SK-N-MC (cell line): ENCODE measurements around the gene INPP5A.

ENCODE experiments used
- DNase-seq: peaks from one replicate; pipeline ENCODE4 v3.0.0-alpha.2; 2011; ENCODE audit warnings: low read depth, low spot score
- H3K27ac ChIP-seq: fragments of 200-600 bp; sonication (generic); 2 replicates; pipeline ENCODE4 v1.5.1; 2016; ENCODE audit warnings: mixed run types
- H3K36me3 ChIP-seq: fragments of 200-600 bp; sonication (generic); 2 replicates; pipeline ENCODE4 v1.6.1; 2017; ENCODE audit warnings: antibody characterized with exemption, low read length, mixed read lengths; ENCODE audit not compliant: insufficient read depth
- H3K4me3 ChIP-seq: fragments of 200-600 bp; sonication (generic); 2 replicates; pipeline ENCODE4 v1.5.1; 2016
- H3K9ac ChIP-seq: fragments of 200-600 bp; sonication (generic); 2 replicates; pipeline ENCODE4 v1.8.0; 2017; ENCODE audit warnings: mixed run types, mixed read lengths; ENCODE audit not compliant: insufficient read length
- H3K9me3 ChIP-seq: fragments of 200-600 bp; sonication (generic); 2 replicates; pipeline ENCODE4 v1.6.1; 2017; ENCODE audit warnings: low read depth, mild to moderate bottlenecking, antibody characterized with exemption, low read length, moderate library complexity, mixed read lengths
- EZH2 ChIP-seq: fragments of 200-600 bp; sonication (generic); IDR thresholded peaks from one replicate; pipeline ENCODE4 v1.6.1; 2017; ENCODE audit warnings: antibody characterized with exemption
- FOXP2 ChIP-seq: optimal IDR thresholded peaks from 2 replicates; pipeline ENCODE3; 2011; ENCODE audit warnings: mild to moderate bottlenecking, moderate library complexity; ENCODE audit not compliant: insufficient read depth; ENCODE audit errors: extremely low read length, control extremely low read depth
- POLR2AphosphoS5 ChIP-seq: IDR thresholded peaks from 2 replicates; pipeline ENCODE4 v1.6.1; 2012; ENCODE audit warnings: mild to moderate bottlenecking, low read depth, low read length, borderline replicate concordance

Gene INPP5A

DNA sequence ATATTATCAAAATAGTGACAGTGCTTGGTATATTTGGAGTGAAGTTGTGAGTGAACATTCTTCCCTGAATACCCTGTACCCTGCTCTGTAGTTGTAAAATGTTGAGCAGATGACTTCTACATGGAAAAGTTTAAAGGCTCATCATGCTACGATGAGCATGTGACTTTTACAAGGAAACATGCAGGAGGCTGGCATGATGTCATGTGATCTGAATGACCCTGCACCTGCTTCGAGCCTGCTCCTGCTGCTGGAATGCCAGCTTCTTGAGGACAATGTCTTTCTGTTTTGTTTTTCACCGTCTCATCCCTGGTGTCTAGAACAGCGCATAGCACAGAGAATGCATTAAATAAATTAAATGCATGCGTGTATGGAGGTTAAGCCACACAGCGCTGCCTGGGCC, 5.4 kb upstream of the INPP5A start:
- Histone ChIP-seq H3K4me3 (no peak overlapping the region), H3K27ac (no peak overlapping the region), H3K9ac (no peak overlapping the region), H3K36me3 (no peaks in the 10 kb centered on the region), H3K9me3 (no peaks in the 10 kb centered on the region)
- TF ChIP-seq POLR2AphosphoS5: no peak
- TF ChIP-seq FOXP2: no peak
- TF ChIP-seq EZH2: no peak
- no peak for DNase-seq

DNA sequence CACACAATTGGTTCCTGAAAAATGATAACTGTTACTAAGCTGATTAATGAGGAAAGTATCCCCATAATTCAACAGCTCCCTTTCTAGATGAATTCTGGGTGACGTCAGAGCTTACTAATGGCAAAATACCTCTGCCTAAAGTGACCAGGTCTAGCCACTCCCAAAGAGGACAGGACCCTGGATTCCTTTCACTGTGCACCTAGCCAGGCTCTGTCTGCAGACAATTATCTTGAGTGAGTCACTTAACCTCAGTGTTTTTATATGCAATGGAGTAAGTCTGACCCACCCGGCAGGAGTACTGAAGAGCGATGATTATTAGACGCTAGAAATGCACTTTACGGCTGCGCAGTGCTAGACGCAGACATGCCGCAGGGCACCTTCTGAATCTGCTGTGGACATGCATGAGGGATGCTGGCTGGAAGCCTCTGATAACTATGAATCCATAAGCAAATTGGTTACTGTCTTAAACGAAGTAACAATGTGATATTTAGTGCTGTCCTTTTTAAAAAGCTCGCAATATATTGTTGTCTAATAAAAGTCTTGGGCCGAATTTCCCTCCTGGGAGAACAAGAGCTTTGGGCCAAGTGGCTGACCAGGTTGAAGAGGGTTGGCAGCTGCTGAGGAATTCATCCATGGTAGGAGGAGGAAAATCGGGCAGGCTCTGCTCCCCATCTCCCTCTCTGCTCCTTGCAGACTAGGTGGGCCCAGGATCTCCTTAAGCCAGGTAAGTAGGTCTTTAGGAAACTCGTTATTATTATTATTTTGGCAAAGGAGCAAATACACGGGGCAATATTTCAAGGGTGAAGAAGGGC, 4.6 kb upstream of the INPP5A start:
- H3K9ac ChIP-seq: no peak overlapping the region
- no peak overlapping the region for H3K4me3 ChIP-seq
- no peak overlapping the region for H3K27ac ChIP-seq
- no peaks in the 10 kb centered on the region for H3K9me3 ChIP-seq
- H3K36me3 ChIP-seq: no peaks in the 10 kb centered on the region
- DNase-seq: no peak
- TF ChIP-seq FOXP2: no peak
- no peak for TF ChIP-seq POLR2AphosphoS5

DNA sequence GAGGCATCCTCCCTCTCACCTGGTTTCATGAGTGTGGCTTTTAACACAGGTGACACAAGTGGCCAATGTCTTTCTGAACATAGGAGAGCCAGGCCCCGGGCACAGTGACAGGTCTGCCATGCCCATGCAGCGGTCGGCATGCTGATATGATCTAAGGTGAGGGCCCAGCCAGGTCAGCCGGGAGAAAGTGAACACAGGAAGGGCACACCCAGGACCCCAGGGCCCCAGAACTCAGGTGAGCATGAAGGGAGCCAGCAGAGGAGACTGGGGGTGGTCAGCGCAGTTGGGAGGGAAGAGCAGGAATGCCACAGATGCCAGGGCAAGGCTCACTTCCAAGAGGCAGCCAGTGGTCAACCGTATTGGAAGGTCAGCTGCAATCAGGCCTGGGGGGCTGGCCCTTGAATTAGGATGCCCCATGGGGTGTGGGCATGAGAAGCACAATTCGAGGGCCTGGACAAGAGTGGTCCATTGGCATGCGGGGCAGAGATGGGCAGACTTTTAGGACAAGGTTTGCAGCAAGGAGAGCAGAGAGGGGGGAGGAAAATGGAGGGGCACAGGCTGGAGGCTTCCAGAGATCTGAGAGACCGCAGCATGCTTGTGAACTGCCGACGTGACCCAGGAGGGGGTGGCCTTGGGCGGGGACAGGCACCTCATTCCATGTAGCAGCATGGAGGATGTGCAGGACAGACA, 3.9 kb upstream of the INPP5A start:
- DNase-seq: no peak
- TF ChIP-seq FOXP2 (no peak), POLR2AphosphoS5 (no peak), EZH2 (no peak)

DNA sequence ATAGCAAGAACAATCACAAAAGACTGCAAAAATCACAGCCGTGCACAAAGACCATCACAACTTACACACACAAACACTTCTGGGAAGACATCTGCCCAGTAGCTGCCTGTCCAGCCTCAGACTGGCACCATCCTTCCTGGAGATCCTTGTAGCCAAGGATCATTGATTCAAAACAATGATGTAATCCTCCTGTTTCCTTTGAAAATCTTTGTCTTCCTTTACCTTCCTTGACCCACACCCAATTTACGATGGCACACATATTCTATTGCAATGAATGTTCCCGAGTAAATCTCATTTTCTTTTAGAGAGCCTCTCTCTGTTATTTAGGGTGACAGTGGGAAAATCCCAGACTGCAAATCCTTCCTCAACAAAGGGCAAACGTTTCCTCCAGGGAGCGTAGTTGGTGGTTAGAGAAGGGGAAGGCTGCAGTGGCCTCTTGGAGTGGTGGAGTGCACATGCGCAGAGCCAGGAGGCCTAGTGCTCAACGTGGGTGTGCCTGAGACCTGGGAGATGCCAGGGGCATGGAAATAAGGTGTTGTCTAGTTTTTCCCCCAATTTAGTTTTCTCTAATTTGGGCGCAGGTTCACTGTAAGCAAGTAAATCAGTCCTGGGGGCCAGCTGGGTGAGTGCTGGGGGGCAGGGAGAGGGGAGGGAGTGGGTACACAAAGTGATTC, 3.1 kb upstream of the INPP5A start:
- TF ChIP-seq POLR2AphosphoS5: no peak
- TF ChIP-seq EZH2: no peak
- TF ChIP-seq FOXP2: no peak
- Histone ChIP-seq H3K27ac (no peak overlapping the region), H3K9me3 (no peaks in the 10 kb centered on the region), H3K36me3 (no peaks in the 10 kb centered on the region), H3K9ac (no peak overlapping the region), H3K4me3 (no peak overlapping the region)
- no peak for DNase-seq

More for the DNA sequence above, 3.9 kb upstream of the INPP5A start:
- H3K4me3 ChIP-seq: no peak overlapping the region
- no peak overlapping the region for H3K27ac ChIP-seq
- H3K9ac ChIP-seq: no peak overlapping the region
- no peaks in the 10 kb centered on the region for H3K36me3 ChIP-seq
- no peaks in the 10 kb centered on the region for H3K9me3 ChIP-seq

DNA sequence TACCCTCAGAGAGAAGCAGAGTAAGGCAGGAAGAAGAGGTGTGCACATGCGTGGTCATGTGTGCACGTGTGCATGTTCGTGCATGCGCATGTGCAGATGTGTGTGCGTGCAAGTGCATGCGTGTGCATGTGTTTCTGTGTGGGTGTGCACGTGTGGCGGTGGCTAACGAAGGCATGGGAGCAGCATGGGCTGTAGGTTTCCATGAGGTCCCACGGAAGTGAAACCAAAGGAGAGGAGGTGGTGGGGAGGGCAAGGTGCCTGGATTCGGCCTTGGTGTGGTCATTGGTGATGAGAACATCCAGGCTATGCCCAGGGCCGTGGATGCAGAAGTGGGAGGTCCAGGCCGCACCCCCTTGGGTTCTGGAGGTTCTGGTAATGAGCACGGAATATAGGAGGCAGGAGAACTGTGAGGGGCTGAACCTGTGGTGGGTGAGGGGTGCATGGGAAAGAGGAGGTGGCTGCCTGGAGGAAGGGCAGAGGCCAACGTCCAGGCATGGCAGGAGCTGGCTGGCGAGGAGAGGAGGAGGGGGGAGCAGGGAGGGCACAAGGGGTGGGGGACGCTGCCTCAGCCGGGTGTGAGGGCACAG, 2.4 kb upstream of the INPP5A start:
- Histone ChIP-seq H3K36me3 (no peaks in the 10 kb centered on the region), H3K9me3 (no peaks in the 10 kb centered on the region), H3K4me3 (no peak overlapping the region), H3K27ac (no peak overlapping the region), H3K9ac (no peak overlapping the region)
- TF ChIP-seq POLR2AphosphoS5: no peak
- TF ChIP-seq FOXP2: no peak
- no peak for DNase-seq

DNA sequence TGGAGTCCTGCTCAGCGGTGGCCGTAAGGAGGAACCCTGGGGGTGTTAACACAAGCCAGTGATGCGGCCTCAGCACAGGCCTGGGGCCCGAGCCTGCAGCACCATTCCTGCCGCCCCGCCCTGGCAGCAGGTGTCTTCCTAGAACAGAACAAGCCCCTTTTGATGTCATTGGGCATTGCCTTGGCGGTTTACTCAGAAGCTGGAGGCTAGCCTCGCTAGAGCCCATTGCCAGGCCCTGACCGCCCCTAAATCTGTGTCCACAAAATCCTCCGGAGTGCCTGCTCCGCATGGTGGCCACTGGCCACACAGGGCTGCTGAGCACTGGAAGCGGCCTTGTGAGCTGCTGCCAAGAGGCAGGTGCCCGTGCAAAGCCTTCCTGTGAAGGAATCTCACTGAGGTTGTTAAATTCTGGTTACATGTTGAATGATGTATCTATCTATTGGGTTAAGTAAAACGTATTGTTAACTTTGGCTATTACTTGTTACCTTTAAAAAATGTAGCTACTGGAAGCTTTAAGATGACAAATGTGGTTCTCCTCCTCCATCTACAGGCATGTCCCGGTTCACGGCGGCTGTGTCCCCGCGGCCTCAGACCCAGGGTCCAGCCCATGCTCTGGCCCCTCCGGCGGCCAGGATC, 1.2 kb upstream of the INPP5A start:
- peak overlapping the region; percentile 75 for H3K4me3 ChIP-seq
- H3K9me3 ChIP-seq: no peaks in the 10 kb centered on the region
- H3K36me3 ChIP-seq: no peaks in the 10 kb centered on the region
- no peak for TF ChIP-seq EZH2
- TF ChIP-seq POLR2AphosphoS5: no peak
- TF ChIP-seq FOXP2: no peak
- H3K9ac ChIP-seq: peak overlapping the region; percentile 60
- H3K27ac ChIP-seq: no peak overlapping the region
- no peak for DNase-seq

DNA sequence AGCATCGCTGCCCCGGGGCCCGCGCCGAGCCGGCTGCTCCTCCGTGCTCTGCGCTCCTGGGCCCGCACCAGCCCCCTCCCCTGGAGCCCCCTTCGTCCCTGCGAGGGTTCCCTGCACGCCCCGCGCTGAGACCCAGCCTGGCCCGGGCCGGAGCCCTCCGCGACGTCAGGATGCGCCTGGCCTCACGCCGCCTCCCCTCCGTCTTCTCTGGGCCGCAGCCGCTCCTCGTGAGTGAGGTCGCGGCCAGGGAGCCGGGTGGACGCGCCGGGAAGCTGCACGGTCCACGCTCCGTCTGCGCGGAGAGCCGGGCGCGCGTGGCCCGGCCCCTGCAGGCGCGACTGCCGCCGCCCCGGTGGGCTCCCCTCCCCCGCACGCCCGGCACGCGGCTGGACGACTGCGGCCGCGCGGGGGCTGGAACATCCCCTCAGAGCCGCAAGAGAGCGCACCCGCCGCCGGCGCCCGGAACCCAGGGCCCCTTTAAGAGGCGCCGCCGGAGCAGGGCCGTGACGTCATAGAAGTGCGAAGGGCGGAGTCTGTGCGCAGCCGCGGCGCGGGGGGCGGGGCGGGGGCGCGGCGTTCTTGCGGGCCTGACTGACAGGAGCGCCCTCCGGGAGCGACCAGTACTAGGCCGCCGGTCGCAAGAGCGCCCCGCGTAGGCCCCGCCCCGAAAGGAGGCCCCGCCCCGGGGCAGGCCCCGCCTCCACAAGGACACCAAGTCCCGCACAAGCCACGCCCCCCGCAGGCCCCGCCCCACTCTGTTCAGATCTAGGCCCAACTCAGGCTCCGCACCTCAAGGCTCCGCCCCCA, 507 bp upstream of the INPP5A start:
- Histone ChIP-seq H3K36me3 (no peaks in the 10 kb centered on the region), H3K4me3 (peak overlapping the region; percentile 75), H3K27ac (no peak overlapping the region), H3K9me3 (no peaks in the 10 kb centered on the region), H3K9ac (peak overlapping the region; percentile 60)
- DNase-seq: peak; percentile 68
- TF ChIP-seq POLR2AphosphoS5: peak; percentile 33; the same call in 1 of the 2 replicates
- no peak for TF ChIP-seq FOXP2
